Measurements from ENCODE around the gene DOHH.
"Not testable (repeated sequence)": the region's sequence is repeated elsewhere in the genome, so short reads cannot be mapped to it uniquely, and the experiment has no call there.

DOHH gene

GRCh38 chr19:3456925-3457527 lies 43.4 kb downstream of the DOHH start:
- DNase-seq: no peak

GRCh38 chr19:3455960-3456601 lies 44.4 kb downstream of the DOHH start:
- no peak for DNase-seq

- DNase-seq: no peak
These were observed 45.0 kb downstream of the DOHH start for GRCh38 chr19:3455393-3455955.

- DNase-seq: no peak
These were observed 45.6 kb downstream of the DOHH start for GRCh38 chr19:3454656-3455392.

- no peak for DNase-seq
These were observed 46.6 kb downstream of the DOHH start for GRCh38 chr19:3453840-3454239.

GRCh38 chr19:3452942-3453214 lies 47.6 kb downstream of the DOHH start:
- DNase-seq: not testable (repeated sequence)

- no peak for DNase-seq
These were observed 48.1 kb downstream of the DOHH start for GRCh38 chr19:3452171-3452941.

GRCh38 chr19:3451451-3451866 lies 49.0 kb downstream of the DOHH start:
- no peak for DNase-seq

GRCh38 chr19:3450796-3451411 lies 49.6 kb downstream of the DOHH start:
- no peak for DNase-seq

GRCh38 chr19:3448616-3449334 lies 51.7 kb downstream of the DOHH start:
- no peak for DNase-seq

- DNase-seq: not testable (repeated sequence)
These were observed 53.8 kb downstream of the DOHH start for GRCh38 chr19:3446657-3447056.

GRCh38 chr19:3444695-3445234 lies 55.7 kb downstream of the DOHH start:
- no peak for DNase-seq

GRCh38 chr19:3443840-3444694 lies 56.4 kb downstream of the DOHH start:
- DNase-seq: no peak

GRCh38 chr19:3442487-3443071 lies 57.9 kb downstream of the DOHH start:
- DNase-seq: no peak

- DNase-seq: no peak
These were observed 58.5 kb downstream of the DOHH start for GRCh38 chr19:3441986-3442329.

GRCh38 chr19:3441089-3441985 lies 59.1 kb downstream of the DOHH start:
- DNase-seq: no peak
